SH-SY5Y (cell line): ENCODE measurements around the gene GAS7.

ENCODE experiments used
- GATA2 ChIP-seq: IDR thresholded peaks from 2 replicates; pipeline ENCODE4 v1.6.1; 2011; ENCODE audit warnings: mild to moderate bottlenecking, low read depth, low read length
- GATA3 ChIP-seq: IDR thresholded peaks from 2 replicates; pipeline ENCODE4 v1.6.1; 2011; ENCODE audit warnings: low read depth, mild to moderate bottlenecking, low read length, moderate library complexity

- no peak for TF ChIP-seq GATA3
- TF ChIP-seq GATA2, result no peak
Measured at GRCh38 chr17:10173913-10174312, 24.5 kb downstream of the GAS7 start.
